Activated CD4-positive, alpha-beta T cell treated with anti-CD3 and anti-CD28 coated beads, Interleukin-2, Interleukin-4, amounts not matched to agents 100 ng/mL and 50 ng/mL, durations not matched to agents 16 hours and 8 hours (primary cell): ENCODE measurements around the gene DNAI1.
"Not testable (repeated sequence)": the region's sequence is repeated elsewhere in the genome, so short reads cannot be mapped to it uniquely, and the experiment has no call there.

Experiments
- DNase-seq: peaks from one replicate; pipeline ENCODE4 v3.0.0-alpha.2; 2020; ENCODE audit warnings: low spot score

The DNAI1 gene

DNA sequence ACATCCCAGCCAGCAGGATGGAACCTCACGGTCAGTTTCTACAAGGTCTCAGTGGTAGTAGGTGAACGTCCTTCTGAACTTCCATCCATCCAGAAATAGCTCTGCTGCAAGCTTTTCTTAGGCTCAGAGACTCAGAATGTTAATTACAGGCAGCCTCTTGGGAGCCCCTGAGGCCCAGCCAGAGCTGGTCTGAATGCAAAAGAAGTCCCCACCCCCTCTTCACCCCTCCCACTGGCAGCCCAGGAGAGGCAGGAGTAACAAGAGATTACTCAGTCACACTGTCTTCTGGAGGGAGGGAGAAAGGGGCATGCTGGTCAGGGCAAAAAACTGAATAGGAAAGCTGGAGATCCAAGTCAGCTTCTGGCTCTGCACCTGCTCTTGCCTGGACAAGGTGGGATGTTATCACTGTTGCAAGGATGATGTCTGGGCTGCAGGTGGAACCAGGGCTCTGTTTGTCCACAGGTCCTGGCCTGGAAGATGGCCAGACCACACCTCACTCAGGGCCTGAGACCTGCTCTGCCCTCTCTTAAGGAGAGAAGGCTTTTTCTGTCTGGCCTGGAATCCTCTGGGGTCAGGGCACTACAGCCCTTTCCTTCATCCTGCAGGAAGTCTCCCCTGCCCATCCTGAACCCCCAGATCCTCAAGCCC lies 55.1 kb downstream of the DNAI1 start:
- no peak for DNase-seq

DNA sequence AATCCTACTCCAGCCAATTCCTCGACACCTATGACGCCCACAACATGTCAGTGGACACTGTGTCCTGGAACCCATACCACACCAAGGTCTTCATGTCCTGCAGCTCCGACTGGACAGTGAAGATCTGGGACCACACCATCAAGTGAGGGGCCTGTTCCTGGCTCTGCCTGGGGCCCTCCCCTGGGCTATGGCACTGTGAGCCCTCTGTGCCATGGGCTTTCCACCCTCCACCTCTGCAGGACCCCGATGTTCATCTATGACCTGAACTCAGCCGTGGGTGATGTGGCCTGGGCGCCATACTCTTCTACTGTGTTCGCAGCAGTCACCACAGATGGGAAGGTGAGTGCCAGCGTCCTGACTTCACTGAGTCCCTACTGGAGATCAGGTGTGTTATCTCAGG lies 55.8 kb downstream of the DNAI1 start:
- no peak for DNase-seq

DNA sequence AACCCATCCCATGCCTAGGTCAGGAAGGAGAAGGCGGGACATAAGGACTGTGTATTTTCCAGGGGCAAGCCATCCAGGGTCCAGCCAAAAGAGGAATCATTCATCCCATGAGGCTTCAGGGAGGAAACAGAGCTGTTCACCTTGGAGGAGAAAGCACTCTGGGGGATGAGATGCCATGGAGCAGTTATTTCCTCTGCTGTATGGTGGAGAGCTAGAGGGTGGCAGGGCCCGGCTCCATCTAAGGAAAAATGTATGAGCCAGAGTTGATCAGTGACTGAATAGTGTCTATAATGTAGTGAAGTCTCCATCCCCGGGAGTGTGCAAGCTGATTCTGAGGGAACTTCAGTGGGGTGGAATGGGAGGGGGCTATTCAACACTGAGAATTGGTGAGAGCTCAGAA lies 56.2 kb downstream of the DNAI1 start:
- no peak for DNase-seq

DNA sequence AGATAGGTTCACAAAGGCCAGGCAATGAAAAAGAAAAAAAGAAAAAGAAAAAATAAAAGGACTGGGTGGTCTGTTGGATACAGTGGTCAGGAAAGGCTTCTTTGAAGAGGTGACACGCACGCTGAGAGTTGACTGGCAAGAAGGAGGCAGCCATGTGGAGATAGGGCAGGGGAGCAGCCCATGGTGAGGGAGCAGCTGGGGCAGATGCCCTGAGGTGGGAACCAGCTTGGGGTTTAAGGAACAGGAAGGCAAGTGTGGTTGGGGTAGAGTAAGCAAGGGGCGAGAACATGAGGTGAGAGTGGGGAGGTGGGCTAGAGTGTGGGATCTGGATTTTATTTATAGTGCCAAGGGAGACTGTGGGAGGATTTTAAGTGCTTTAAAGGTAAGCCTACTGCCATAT lies 57.4 kb downstream of the DNAI1 start:
- no peak for DNase-seq

DNA sequence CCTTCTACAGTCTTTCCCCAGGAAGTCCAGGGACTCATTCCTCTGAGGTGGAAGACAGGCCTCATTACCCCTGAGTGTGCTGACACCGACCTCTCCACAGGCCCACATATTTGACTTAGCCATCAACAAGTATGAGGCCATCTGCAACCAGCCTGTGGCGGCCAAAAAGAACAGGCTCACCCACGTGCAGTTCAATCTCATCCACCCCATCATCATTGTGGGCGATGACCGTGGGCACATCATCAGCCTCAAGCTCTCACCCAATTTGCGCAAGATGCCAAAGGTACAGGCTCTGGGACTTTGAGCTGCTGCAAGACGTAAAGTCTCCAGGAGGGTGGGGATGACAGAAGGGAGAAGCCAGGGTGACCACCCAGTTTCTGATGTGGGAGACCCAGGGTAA lies 58.6 kb downstream of the DNAI1 start:
- no peak for DNase-seq

DNA sequence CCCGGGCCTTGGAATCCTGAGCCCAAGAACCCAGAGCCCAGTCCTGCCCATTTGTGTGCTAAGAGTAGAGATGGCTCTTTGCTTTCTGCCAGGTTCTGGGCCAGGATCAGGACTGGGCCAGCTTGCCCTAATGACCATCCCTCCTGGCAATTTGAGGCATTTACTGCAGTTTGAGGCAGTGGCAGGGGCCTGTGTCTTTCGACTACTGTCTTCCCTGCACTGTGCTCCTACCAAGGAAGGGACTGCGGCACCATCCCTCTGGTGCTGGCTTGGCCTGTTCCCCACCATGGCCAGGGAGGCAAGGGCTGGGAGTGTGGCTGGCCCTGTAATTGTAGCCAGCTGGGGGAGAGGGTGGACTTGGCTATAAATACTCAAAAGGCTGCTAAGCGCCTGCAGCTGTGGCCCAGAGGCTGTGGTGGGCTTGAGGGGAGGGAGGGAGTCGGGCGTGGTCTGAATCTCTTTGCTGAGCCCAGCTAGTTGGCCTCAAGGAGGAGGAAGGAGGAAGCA lies 59.6 kb downstream of the DNAI1 start:
- no peak for DNase-seq

DNA sequence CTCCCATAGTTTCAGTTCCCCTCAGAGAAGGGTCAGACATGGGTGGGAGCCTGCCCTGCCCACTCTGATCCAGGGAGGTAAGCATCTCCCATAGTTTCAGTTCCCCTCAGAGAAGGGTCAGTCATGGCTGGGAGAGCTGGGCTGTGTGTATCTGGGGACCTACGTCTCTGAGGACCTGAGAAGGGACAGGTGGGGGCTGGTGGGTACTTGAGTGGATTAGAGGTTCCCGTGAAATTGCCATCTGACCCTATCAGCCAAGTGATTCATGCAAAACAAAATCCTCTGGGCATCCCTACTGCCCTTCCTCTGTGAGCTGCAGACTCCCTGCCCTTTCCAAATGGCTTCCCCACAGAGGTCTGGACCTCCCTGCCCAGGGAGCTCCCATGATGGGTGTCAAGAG lies 60.3 kb downstream of the DNAI1 start:
- DNase-seq = no peak

DNA sequence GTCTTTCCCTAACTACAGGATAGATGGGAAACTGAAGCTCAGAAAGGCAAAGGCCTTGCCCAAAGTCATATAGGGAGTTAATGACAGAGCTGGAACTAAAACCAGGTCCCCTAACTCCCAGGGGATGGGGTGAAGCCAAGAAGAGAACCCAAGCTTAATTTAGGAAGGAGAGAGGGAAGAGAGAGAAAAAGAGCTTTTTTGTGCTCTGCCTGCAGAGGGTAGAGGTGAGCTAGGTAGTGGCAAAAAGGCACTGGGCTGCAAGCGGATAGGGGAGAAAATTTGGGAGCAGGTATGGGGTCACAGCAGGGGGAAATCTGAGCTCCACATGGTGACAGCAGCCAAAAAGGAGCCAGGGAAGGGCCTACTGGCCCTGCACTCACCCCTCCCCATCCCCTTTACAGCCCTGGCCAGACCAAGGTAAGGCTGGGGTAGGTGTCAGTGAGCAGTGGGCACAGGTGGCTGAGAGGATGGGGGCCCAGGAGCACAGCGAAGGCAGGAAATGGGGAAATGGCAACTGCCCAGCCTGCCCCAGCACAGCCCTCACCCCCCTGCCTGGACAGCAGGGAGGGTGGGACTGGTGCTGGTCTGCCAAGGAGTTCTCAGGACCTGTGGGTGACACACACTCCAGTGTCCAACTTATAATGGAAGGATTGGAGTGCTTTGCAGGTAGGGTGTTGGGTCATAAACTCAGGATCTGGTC lies 60.9 kb downstream of the DNAI1 start:
- no peak for DNase-seq

DNA sequence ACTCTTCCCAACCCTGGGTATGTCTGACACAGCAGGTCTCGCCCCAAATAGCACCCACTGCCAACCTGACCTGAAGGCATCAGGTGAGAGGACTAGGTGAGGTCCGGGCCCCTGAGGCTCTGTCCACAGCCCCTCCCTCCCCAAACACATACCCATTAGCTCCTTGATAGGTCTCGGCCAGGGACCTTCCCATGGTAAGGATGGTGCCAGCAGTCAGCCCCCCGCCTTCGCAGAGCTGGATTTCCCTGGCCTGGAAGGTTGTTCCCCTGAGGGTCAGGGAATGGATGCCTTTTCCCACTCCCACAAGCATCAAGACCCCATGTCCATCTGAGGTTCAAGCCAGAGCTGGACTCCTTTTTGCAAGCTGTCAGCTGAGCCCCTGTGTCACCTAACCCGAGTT lies 61.5 kb downstream of the DNAI1 start:
- no peak for DNase-seq

DNA sequence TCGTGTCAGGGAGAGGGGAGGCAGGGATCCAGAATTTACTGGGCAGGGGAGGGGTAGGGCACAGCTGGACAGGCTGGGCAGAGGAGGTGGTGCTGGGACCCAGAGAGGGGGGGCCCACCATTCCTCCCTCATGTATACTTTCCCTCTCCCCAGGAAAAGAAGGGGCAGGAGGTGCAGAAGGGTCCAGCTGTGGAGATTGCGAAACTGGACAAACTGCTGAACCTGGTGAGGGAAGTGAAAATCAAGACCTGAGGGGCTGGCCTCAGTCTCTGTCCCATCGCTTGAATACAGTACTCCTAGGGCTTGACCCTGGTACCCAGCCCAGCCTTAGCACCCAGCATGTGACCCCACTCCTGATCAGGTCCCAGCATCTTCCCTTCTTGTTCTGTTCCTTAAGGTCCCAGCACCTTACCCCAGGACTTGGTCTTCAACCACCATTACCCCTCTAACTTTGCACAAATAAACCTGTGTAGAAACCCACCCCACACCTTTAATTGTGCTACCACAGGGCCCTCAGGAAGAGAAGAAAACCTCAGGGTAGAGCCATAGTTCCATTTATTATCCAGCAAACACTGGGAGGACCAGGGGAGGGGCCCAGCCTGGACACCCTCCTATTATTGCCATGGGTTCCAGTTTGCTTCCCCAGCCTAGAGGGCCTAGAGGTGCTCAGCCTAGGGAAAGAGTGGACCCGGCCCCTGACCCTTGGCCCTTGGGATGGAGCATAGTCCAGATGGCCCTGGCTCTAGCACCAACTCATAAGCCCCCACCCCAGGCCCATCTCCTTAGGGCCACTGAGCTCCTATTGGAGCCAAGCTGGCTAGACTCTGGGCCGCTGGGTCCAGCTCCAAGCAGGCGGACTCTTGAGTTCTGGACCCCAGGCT lies 62.1 kb downstream of the DNAI1 start:
- DNase-seq = no peak

DNA sequence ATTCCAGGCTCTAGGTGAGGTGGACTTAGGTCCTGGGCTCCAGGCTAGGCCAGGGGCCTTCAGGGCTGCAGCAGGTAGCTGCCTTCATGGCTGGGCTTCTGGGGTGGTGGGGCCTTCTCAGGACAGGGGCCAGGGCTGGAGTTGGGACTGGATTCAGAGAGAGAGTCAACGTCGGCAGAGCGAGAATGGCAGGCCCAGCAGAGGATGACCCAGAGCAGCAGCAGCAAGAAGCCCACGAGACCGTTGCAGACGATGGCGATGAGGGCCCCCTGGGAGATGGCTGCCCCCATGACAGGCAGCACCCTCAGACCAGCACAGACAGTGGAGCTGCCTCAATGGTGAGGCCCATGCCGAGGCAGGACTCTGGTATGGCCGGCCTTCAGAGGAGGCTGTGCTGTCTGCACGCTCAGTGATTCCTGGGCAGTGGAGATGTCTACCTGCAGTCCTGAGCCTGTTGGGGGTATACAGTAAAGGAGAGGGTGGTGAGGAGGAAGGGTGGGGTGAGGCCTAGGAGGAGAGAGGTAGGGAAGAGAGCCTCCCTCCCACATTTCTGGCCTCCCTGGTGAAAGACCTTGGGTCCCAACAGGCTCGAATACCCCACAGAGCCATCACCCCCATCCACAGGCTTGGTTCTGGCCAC lies 62.9 kb downstream of the DNAI1 start:
- DNase-seq = no peak

DNA sequence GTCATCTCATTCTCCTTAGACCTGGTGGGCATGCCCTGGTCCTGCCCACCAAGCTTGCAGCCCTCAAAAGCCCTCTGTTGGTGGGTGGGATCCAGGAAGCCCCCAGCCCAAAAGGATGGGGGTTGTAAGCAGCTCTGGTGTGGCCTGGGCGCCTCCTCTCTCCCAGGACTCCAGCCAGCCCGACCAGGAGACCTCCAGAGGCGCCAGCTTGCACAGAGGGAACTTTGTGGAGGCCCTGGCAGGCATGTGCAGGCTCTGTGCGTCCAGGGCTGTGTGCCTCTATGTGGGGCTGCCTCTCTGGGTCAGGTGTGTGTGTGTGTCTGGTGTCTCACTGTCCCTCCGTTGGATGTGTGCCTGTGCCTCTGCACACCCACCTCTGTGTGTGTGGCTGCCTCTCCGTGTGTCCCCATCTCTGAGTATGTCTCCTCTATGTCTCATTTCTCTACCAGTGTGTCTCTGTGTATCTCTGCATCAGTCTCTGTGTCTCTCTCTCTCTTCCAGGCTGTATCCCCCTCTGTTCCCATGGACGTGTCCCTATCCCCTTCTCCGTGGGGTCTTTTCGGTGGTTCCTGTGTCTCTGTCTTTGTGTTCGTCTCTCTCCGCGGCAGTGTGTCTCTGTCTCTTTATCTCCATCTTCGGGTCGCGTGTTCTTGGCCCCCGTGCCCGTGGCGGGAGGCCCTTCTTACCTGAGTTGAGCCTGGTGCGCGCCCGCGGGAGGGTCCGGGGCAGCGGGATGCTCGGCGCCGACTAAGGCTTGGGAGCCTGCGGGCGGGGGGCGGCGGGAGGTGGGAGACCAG lies 63.7 kb downstream of the DNAI1 start:
- no peak for DNase-seq

DNA sequence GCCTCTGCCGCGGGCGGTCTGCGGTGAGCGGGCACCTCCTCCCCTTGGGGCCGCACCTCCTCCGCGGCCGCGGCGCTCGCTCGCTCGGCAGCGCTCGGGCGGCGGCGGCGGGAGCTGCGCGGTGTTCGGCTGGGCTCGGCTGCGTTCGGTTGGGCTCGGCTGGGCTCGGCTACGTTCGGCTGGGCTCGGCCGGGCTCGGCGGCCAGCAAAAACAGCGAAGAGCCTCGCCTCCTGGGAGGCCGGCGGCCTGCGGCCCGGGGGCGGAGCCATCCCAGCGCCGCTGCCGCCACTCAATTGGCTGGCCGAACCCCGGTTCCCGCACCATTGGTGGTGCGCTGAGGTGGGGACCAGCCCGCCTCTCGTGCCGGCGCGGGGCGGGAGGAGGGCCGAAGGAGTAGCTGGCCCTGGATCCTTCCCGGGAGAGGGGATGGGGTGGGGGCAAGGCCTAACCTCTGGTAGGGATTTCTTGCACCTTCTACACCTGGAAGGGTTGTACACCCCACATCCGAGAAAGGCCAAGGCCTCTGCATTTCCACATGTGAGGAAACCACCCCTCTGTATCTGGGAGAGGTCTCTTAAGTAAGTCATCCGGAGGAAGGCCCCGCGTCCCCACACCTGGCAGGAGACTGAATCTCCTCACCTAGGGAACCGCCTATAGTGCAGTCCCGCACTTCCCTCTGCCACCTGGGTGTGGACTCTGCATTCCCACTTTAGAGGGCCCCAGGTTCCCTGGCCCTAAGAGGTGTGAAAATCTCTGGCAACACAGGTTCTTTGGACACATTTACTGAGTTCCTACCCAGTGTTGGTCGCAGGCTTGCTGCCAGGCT lies 64.6 kb downstream of the DNAI1 start, which contains the start of gene ENHO:
ENHO (minus strand) TSS at position 20 of the 827 bp plus-strand sequence. CDS start 1,295 bp downstream, outside the sequence.
- peak; percentile 87 for DNase-seq

DNA sequence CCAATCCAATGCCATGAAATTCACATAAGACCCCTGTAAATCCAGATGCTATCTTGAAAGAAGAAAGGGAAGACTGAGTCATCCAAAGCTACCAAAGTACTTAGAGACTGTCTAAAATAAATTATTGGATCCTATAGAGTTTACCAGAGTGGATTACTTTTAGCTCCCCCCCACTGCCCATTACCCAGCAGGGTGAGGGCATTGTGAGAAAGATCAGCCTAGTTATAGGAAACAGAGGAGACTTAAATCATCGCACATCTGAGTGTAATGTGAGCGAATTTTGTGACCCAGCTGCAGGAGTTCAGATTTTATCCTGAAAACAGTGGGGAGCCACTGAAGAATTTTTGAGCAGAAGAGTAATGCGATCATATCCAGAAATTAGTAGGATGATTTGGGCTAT lies 65.7 kb downstream of the DNAI1 start:
- no peak for DNase-seq

DNA sequence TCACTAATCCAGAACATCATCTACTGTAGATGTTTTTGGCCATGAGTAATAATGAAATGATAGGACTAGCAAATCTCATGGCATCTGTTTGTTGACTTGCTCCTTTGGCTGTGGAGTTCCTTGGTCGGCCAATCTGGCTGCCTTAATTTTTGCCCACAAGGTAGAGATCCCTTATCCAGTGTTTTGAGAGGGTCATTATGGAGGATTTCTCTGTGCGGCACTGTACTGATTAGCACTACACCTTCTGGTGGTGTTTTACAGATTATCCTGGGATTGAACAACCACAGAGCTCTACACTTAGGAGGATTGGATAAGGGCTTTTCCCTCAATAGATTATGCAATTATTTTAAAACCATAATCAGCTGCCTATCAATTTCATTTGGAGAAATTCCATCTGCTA lies 67.4 kb downstream of the DNAI1 start:
- DNase-seq = no peak

DNA sequence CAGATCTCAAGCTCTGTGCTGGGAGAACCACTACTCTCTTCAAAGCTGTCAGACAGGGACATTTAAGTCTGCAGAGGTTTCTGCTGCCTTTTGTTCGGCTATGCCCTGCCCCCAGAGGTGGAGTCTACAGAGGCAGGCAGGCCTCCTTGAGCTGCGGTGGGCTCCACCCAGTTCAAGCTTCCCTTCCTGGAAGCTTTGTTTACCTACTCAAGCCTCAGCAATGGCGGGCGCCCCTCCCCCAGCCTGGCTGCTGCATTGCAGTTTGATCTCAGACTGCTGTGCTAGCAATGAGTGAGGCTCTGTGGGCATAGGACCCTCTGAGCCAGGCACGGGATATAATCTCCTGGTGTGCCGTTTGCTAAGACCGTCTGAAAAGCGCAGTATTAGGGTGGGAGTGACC lies 73.4 kb downstream of the DNAI1 start:
- not testable (repeated sequence) for DNase-seq

DNA sequence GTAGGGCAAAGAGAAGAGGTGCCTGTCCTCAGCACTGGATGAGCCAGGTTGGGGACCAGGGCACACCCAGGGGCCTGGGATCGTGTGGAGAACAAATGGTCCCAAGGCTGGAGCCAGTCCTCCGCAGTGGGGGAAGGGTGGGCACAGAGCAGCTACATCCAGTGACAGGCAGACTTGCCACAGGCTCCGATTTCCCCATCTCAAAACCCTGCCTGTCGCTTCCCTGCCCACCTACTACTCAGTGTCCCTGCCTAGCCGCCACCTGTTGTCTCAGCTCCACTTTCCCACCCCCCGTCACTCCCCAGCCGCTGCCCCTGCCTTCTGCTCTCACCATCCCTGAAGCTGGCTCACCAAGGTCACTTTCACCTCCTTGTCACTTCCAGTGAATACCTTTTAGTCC lies 78.1 kb downstream of the DNAI1 start:
- DNase-seq = no peak

DNA sequence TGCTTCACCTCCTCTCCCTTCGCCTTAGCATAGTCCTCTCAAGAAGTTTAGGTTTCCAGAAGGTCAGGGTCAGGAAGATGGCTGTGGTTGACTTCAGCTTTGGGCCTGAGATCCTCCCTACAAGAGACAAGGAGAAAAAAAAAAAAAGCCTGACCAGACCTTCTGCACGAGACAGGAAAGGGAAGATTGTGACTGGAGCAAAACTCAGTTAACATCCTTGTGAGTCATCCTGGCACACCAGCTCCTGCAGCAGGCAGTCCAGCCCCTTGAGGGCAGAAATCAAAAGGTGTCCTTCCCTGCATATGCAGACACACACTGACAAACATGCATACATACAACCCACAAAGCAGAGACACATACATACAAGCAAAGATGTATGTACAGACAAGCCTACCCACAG lies 82.2 kb downstream of the DNAI1 start:
- no peak for DNase-seq

DNA sequence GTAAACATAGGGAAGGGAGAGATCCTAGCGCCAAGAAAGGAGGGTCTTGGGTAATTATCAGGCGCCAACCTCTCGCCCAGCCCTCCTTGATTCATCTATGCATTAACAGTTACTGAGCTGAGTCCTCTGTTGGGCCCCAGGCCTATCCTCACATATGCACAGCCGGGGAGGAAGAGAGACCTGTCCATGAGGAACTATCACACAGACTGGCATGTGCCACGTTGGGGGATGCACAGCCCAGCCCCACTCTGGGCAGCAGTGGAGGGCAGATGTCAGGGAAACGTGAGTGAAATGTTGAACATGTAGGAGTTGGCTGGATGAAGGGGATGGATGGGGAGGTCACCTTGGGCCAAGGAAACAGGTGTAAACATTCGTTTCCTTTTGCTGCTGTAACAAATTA lies 82.9 kb downstream of the DNAI1 start:
- DNase-seq = no peak

DNA sequence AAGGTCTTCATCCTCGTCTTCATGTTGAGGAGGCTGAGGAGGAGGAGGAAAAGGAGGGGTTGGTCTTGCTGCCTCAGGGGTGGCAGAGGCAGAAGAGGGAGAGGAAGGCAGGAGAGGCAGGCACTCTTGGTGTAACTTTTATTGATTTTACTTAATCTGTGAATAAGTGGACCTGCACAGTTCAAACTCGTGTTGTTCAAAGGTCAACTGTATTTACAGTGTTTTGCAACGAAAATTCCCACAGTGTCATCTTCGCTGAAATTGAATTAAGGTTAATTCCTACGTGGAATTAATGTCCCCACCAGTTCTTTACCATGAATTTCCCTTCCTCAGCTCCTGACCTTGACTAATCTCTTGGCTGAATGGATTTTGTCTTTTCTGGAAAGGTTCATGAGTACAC lies 85.4 kb downstream of the DNAI1 start:
- DNase-seq = no peak

DNA sequence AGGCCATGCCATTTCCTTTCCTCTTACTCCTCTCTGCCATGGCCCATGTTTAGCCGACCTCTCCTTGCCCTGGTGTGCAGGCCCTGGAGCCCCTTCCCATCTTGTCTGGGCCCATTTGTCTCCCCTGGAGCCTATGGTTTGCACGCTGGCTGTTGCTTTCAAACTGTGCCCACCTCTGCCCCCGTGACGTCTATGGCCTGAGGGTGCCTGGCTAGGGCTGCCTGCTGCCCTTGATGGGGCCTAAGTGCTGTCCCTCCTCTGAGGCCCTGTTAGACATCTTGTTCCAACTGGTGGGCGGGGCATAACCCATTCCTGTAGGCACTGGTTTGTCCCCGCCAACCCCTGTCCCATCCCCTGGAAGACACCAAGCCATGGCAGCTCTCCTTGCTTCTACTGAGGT lies 86.9 kb downstream of the DNAI1 start:
- DNase-seq = no peak
